GM18526 (cell line): ENCODE measurements around the gene PPP1R3G.

ENCODE experiments used
- POLR2A ChIP-seq: IDR thresholded peaks from 3 replicates; pipeline ENCODE4 v1.6.1; 2011; ENCODE audit not compliant: insufficient read length; ENCODE audit errors: extremely low read depth

The PPP1R3G gene

GRCh38 chr6:5084360-5084780 lies 771 bp upstream of the PPP1R3G start:
- TF ChIP-seq POLR2A: no peak

GRCh38 chr6:5085648-5086293 lies 630 bp downstream of the PPP1R3G start:
- TF ChIP-seq POLR2A: no peak

GRCh38 chr6:5086294-5086890 lies 1.3 kb downstream of the PPP1R3G start:
- no peak for TF ChIP-seq POLR2A

GRCh38 chr6:5087389-5087788 lies 2.2 kb downstream of the PPP1R3G start:
- TF ChIP-seq POLR2A: no peak

GRCh38 chr6:5088780-5089179 lies 3.6 kb downstream of the PPP1R3G start:
- no peak for TF ChIP-seq POLR2A

- TF ChIP-seq POLR2A: no peak
Observed at GRCh38 chr6:5089481-5090438, 4.6 kb downstream of the PPP1R3G start.

GRCh38 chr6:5090603-5091002 lies 5.5 kb downstream of the PPP1R3G start:
- TF ChIP-seq POLR2A: no peak

GRCh38 chr6:5091210-5092069 lies 6.3 kb downstream of the PPP1R3G start:
- no peak for TF ChIP-seq POLR2A

GRCh38 chr6:5093231-5094015 lies 8.3 kb downstream of the PPP1R3G start:
- TF ChIP-seq POLR2A: no peak

GRCh38 chr6:5094327-5094726 lies 9.2 kb downstream of the PPP1R3G start:
- TF ChIP-seq POLR2A: no peak

- no peak for TF ChIP-seq POLR2A
Observed at GRCh38 chr6:5095236-5095635, 10.1 kb downstream of the PPP1R3G start.

GRCh38 chr6:5096482-5096881 lies 11.3 kb downstream of the PPP1R3G start:
- no peak for TF ChIP-seq POLR2A

GRCh38 chr6:5098501-5099270 lies 13.5 kb downstream of the PPP1R3G start:
- TF ChIP-seq POLR2A: no peak

GRCh38 chr6:5099537-5099936 lies 14.4 kb downstream of the PPP1R3G start:
- TF ChIP-seq POLR2A: no peak

GRCh38 chr6:5100806-5101205 lies 15.7 kb downstream of the PPP1R3G start:
- no peak for TF ChIP-seq POLR2A
